Panc1 (cell line): ENCODE data around the gene CSMD2. TPM values are rescaled to one million over a fixed set of nuclear protein-coding genes. Genes with fewer than 3 reads are reported as not detected.

Experiments used
- ATAC-seq: fragments of 200-7000 bp; cut with Tn5 transposase; 2 replicates; pipeline ENCODE4 v1.9.1; 2020; ENCODE audit warnings: mild to moderate bottlenecking, moderate library complexity
- BruUV-seq: library from RNA; stranded (reverse); fragments of 400-500 nt; replicated peaks from 2 replicates; lab custom pipeline; 2021; lab: Mats Ljungman, UMichigan
- CTCF ChIA-PET: fragments of 300-600 bp; sonication (Branson Sonifier 250); formaldehyde crosslinking; loops from one replicate; lab custom pipeline; 2022; ENCODE audit warnings: antibody characterized with exemption; lab: Charles Lee
- POLR2A ChIA-PET: fragments of 300-600 bp; sonication (Branson Sonifier 250); formaldehyde crosslinking; loops from one replicate; lab custom pipeline; 2022; ENCODE audit warnings: antibody characterized with exemption; lab: Charles Lee
- DNase-seq: peaks from one replicate; pipeline ENCODE4 v3.0.0-alpha.2; 2010; ENCODE audit warnings: low read depth, low spot score
- H3K27ac ChIP-seq: 2 replicates; pipeline ENCODE4 v1.5.1; 2011; ENCODE audit warnings: mild to moderate bottlenecking, low read length, inconsistent platforms
- H3K27me3 ChIP-seq: fragments of 200-500 bp; sonication (Bioruptor generic); 2 replicates; pipeline ENCODE4 v1.6.0; 2014; ENCODE audit warnings: low read length, inconsistent platforms; ENCODE audit not compliant: control insufficient read depth, insufficient read depth
- H3K36me3 ChIP-seq: fragments of 200-500 bp; sonication (Bioruptor generic); 2 replicates; pipeline ENCODE4 v1.5.1; 2014; ENCODE audit warnings: inconsistent platforms, mild to moderate bottlenecking, low read length, moderate library complexity; ENCODE audit not compliant: control insufficient read depth, insufficient read depth
- H3K4me1 ChIP-seq: 2 replicates; pipeline ENCODE4 v1.5.1; 2011; ENCODE audit warnings: inconsistent platforms, mild to moderate bottlenecking, low read length, moderate library complexity; ENCODE audit not compliant: control insufficient read depth, insufficient read depth
- H3K4me3 ChIP-seq, 2 experiments: 2 replicates each; pipeline ENCODE4 v1.5.1; 2011 to 2012; ENCODE audit warnings: low read depth in 2 of 2, low read length in 2 of 2, mild to moderate bottlenecking in 2 of 2, inconsistent platforms in 1 of 2, moderate library complexity in 1 of 2
- H3K9me3 ChIP-seq: fragments of 200-500 bp; sonication (Bioruptor generic); 2 replicates; pipeline ENCODE4 v1.5.1; 2014; ENCODE audit warnings: low read depth, mild to moderate bottlenecking, inconsistent platforms, low read length, moderate library complexity; ENCODE audit not compliant: control insufficient read depth, insufficient read depth
- POLR2AphosphoS5 ChIP-seq: IDR thresholded peaks from 2 replicates; pipeline ENCODE4 v1.6.1; 2012; ENCODE audit warnings: mild to moderate bottlenecking, low read depth, low read length, moderate library complexity
- SIN3A ChIP-seq: IDR thresholded peaks from 2 replicates; pipeline ENCODE4 v1.6.1; 2012; ENCODE audit warnings: low read depth, mild to moderate bottlenecking, low read length, moderate library complexity, borderline replicate concordance; ENCODE audit not compliant: insufficient read depth
- TCF7L2 ChIP-seq: IDR thresholded peaks from 2 replicates; pipeline ENCODE4 v1.6.1; 2011; ENCODE audit warnings: mild to moderate bottlenecking, low read depth, low read length, inconsistent platforms
- in situ Hi-C: cut with HindIII; loops from 2 replicates; pipeline ENCODE4 v1.10.0; 2016; ENCODE audit warnings: low sequenced_read_pairs, low pct_unique_long_range_greater_than_20kb
- intact Hi-C: fragments of 100-400 bp; cut with micrococcal nuclease; formaldehyde crosslinking; loops from one replicate; pipeline ENCODE4 v1.10.0; 2022; ENCODE audit not compliant: unreplicated experiment
- total RNA-seq: library from RNA; stranded (reverse); gene quantifications from one replicate; pipeline ENCODE4 v1.2.1, GENCODE V29; 2021; ENCODE audit not compliant: unreplicated experiment
- TF ChIP-seq, protein P1 (sequence below): fragments of 450-650 bp; IDR thresholded peaks from 2 replicates; pipeline ENCODE4 v1.5.1; 2017; ENCODE audit warnings: mild to moderate bottlenecking
- TF ChIP-seq, protein P2 (sequence below), 2 experiments: IDR thresholded peaks; 2 replicates each; pipeline ENCODE4 v1.6.1; 2011 to 2012; ENCODE audit warnings: low read depth in 2 of 2, control low read depth in 1 of 2, low read length in 1 of 2, mild to moderate bottlenecking in 1 of 2, moderate library complexity in 1 of 2; ENCODE audit not compliant: insufficient read depth in 1 of 2

The CSMD2 gene
- total RNA-seq, 1 experiment from 2014 or later = not detected

DNA sequence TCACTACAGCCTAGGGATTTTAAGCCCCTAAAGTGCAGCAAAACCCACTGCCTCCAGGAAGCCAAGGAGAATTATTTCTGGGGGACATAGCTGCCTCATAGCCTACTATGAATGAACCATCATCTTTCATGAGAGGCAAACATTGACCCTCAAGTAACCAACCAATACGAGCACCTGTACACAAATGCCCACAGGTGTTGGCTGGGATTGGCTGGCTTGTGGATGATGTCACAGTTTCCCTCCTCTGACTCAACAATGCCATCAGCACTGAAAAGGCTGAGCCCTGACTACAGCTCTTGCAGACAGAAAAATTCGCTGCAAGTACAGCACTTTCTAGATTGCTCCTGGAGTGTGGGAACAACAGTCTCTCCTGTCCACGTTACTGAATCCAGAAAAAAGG lies 301.3 kb downstream of the CSMD2 start, which contains the start of gene HMGB4:
Gene HMGB4 (plus strand): TSS at position 301 of the 400 bp plus-strand sequence. CDS start 113 bp downstream, outside the sequence.
- ATAC-seq (no peak), DNase-seq (no peak)
- intact Hi-C loops (no loop called here), in situ Hi-C loops (no loop called here)
- no peak within 1 kb of the TSS for H3K4me3 ChIP-seq
- H3K9me3 ChIP-seq = no peaks in the 10 kb centered on the region
- no peak within 1 kb of the TSS for H3K27ac ChIP-seq
- TF ChIP-seq, protein P1, sequence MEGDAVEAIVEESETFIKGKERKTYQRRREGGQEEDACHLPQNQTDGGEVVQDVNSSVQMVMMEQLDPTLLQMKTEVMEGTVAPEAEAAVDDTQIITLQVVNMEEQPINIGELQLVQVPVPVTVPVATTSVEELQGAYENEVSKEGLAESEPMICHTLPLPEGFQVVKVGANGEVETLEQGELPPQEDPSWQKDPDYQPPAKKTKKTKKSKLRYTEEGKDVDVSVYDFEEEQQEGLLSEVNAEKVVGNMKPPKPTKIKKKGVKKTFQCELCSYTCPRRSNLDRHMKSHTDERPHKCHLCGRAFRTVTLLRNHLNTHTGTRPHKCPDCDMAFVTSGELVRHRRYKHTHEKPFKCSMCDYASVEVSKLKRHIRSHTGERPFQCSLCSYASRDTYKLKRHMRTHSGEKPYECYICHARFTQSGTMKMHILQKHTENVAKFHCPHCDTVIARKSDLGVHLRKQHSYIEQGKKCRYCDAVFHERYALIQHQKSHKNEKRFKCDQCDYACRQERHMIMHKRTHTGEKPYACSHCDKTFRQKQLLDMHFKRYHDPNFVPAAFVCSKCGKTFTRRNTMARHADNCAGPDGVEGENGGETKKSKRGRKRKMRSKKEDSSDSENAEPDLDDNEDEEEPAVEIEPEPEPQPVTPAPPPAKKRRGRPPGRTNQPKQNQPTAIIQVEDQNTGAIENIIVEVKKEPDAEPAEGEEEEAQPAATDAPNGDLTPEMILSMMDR = no peak
- TF ChIP-seq, protein P2, sequence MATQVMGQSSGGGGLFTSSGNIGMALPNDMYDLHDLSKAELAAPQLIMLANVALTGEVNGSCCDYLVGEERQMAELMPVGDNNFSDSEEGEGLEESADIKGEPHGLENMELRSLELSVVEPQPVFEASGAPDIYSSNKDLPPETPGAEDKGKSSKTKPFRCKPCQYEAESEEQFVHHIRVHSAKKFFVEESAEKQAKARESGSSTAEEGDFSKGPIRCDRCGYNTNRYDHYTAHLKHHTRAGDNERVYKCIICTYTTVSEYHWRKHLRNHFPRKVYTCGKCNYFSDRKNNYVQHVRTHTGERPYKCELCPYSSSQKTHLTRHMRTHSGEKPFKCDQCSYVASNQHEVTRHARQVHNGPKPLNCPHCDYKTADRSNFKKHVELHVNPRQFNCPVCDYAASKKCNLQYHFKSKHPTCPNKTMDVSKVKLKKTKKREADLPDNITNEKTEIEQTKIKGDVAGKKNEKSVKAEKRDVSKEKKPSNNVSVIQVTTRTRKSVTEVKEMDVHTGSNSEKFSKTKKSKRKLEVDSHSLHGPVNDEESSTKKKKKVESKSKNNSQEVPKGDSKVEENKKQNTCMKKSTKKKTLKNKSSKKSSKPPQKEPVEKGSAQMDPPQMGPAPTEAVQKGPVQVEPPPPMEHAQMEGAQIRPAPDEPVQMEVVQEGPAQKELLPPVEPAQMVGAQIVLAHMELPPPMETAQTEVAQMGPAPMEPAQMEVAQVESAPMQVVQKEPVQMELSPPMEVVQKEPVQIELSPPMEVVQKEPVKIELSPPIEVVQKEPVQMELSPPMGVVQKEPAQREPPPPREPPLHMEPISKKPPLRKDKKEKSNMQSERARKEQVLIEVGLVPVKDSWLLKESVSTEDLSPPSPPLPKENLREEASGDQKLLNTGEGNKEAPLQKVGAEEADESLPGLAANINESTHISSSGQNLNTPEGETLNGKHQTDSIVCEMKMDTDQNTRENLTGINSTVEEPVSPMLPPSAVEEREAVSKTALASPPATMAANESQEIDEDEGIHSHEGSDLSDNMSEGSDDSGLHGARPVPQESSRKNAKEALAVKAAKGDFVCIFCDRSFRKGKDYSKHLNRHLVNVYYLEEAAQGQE (IDR thresholded peaks at IDR 0.05; ENCODE audit: insufficient read depth in 1 of 2, low read depth in 2 of 2, low read length in 1 of 2) = no peak
- TF ChIP-seq POLR2AphosphoS5 (no peak), TCF7L2 (no peak)
- H3K36me3 ChIP-seq = no peaks in the 10 kb centered on the region
- no peaks in the 10 kb centered on the region for H3K4me1 ChIP-seq
- CTCF ChIA-PET = no interaction called here
- no peaks in the 10 kb centered on the region; the same call in 1 of the 2 replicates for H3K27me3 ChIP-seq
- BruUV-seq = no TSS peak
- POLR2A ChIA-PET = no interaction called here

DNA sequence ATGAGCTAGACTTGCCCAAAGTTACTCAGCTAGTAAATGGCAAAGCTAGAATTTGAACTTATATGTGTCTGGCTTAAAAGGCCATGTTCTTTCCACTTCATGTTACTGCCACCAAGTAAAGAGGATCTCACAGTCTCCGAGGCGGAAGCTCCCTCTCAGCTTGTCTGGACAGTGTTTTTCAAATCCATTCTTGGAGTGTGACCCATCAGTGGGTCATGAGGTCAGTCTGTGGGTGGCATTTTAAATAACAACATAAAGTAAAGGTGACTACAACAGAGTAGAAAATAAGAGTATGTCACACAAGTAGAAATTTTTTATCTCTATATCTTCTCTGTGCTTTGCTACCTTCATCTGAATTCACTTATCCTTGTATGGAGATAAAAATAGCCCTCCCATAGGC lies 304.4 kb downstream of the CSMD2 start:
- H3K9me3 ChIP-seq = no peaks in the 10 kb centered on the region
- H3K27me3 ChIP-seq = no peaks in the 10 kb centered on the region; the same call in 1 of the 2 replicates
- no peak overlapping the region for H3K4me3 ChIP-seq
- no peak for TF ChIP-seq POLR2AphosphoS5
- TF ChIP-seq SIN3A = no peak
- TF ChIP-seq TCF7L2 = no peak
- TF ChIP-seq, protein P2 (IDR thresholded peaks at IDR 0.05; ENCODE audit: insufficient read depth in 1 of 2, low read depth in 2 of 2, low read length in 1 of 2) = no peak
- TF ChIP-seq, protein P1 = no peak
- H3K36me3 ChIP-seq = no peaks in the 10 kb centered on the region
- intact Hi-C loops (no loop called here), in situ Hi-C loops (no loop called here)
- BruUV-seq = no TSS peak
- ChIA-PET POLR2A (no interaction called here), CTCF (no interaction called here)
- no peak for ATAC-seq
- no peak overlapping the region for H3K27ac ChIP-seq
- H3K4me1 ChIP-seq = no peaks in the 10 kb centered on the region
- DNase-seq = no peak
